GM12874 (cell line): ENCODE data around the gene BDKRB2.

Experiments
- CTCF ChIP-seq: IDR thresholded peaks from 2 replicates; pipeline ENCODE4 v1.5.1; 2011; ENCODE audit warnings: low read depth, mild to moderate bottlenecking, control low read depth, low read length, moderate library complexity; ENCODE audit not compliant: insufficient read depth

BDKRB2 gene

GRCh38 chr14:96208739-96209138 lies 4.1 kb downstream of the BDKRB2 start:
- no peak for TF ChIP-seq CTCF

GRCh38 chr14:96212140-96212539 lies 7.5 kb downstream of the BDKRB2 start:
- TF ChIP-seq CTCF = no peak

- no peak for TF ChIP-seq CTCF
These were observed 8.3 kb downstream of the BDKRB2 start for GRCh38 chr14:96212896-96213295.

- TF ChIP-seq CTCF = no peak
These were observed 9.3 kb downstream of the BDKRB2 start for GRCh38 chr14:96213871-96214465.

GRCh38 chr14:96214793-96215192 lies 10.2 kb downstream of the BDKRB2 start:
- TF ChIP-seq CTCF = no peak

GRCh38 chr14:96215452-96216244 lies 11.0 kb downstream of the BDKRB2 start:
- no peak for TF ChIP-seq CTCF

GRCh38 chr14:96216627-96217026 lies 12.0 kb downstream of the BDKRB2 start:
- TF ChIP-seq CTCF = no peak
